ENCODE measurements around the gene ENPP7.

Gene ENPP7

DNA sequence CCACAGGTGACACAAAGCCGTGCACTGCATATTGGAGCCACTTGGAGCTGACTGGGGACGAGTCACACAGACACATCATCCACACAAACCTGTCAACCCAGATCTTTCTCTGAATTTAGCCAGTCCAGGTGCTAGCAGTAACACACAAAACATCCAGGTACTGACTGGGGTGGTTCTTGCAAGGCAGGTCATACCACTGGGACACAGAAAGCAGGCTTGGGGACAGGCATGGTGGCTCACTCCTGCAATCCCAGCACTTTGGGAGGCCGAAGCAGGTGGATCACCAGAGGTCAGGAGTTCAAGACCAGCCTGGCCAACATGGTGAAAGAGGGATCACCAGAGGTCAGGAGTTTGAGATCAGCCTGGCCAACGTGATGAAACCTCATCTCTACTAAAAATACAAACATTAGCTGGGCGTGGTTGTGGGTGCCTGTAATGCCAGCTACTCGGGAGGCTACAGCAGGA, 14.9 kb downstream of the ENPP7 start:
- no peak overlapping the region for H3K4me3 ChIP-seq (ENCODE audit: low read depth, low read length)
- no peak overlapping the region for H3K27ac ChIP-seq (ENCODE audit: extremely low read depth, low read depth, low read length)
- POLR2A ChIA-PET = interaction anchor here (1.2 to 1.6 kb wide), 2 partner anchors 47 to 94 kb away, joined by 3 to 4 read pairs; no protein-coding TSS in a partner anchor

DNA sequence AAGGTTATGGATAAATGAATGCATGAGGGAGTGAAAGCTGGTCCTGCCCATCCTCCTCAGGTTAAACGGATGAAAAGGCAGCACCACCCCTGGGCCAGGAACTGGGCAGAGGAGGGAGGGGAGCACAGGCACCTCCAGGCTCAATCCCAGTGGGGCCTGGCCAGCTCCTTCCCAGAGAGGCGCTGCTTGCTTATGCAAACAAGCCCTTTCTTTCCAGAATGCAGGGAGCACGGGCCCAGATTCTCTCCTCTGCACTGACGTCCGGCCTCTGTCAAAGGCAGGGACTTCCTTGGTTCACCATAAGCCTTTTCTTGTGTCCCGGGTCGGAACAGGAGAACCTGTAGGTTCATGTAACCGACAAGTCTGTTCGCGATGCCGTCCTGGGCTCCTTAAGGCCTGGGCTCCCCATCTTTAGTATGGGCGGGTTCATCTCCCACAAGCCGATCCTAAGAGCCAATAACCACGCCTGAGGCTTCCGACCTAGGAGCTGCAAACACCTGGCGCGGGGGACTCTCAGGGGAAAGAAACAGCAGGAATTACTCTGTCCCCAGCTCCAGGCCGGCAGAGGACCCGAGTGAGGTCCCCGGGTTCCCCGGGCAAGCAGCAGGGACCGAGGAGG, 16.3 kb downstream of the ENPP7 start:
- Histone ChIP-seq H3K4me1 (ENCODE audit: control insufficient read depth, insufficient read depth, low read length) (peaks cover 11% of the 10 kb centered on the region), H3K4me3 (ENCODE audit: low read depth, low read length) (no peak overlapping the region), H3K36me3 (ENCODE audit: control insufficient read depth in 2 of 2, insufficient read depth in 1 of 2, low read length in 2 of 2) (no peaks in the 10 kb centered on the region), H3K27ac (ENCODE audit: extremely low read depth, low read depth, low read length) (0 out of 2 replicates have a peak overlapping the region, but pooled peaks have one; percentile 22), H3K9me3 (ENCODE audit: control insufficient read depth, insufficient read depth, low read depth, low read length) (no peaks in the 10 kb centered on the region)
- CTCF ChIA-PET = interaction anchor here (0.6 to 3.8 kb wide), 23 partner anchors 7 to 1367 kb away, joined by 3 to 28 read pairs (median 4); partner anchors contain the start of gene CBX2
- POLR2A ChIA-PET = interaction anchor here (1.0 to 1.6 kb wide), 2 partner anchors 50 to 93 kb away, joined by 3 read pairs; no protein-coding TSS in a partner anchor
- no peak for TF ChIP-seq ZNF114 (tag by site-specific recombination; IDR thresholded peaks at IDR 0.05)
- no peak for TF ChIP-seq ZNF394 (tag by site-specific recombination; IDR thresholded peaks at IDR 0.05; ENCODE audit: borderline replicate concordance)
- no peak for TF ChIP-seq ZNF558 (tag by site-specific recombination; IDR thresholded peaks at IDR 0.05)
- no peak for TF ChIP-seq ZNF335 (tag by site-specific recombination; conservative IDR thresholded peaks at IDR 0.05)
- TF ChIP-seq ELK4 (IDR thresholded peaks at IDR 0.05; ENCODE audit: borderline replicate concordance, low read depth, low read length) = no peak
- TF ChIP-seq ZNF157 (tag by site-specific recombination; IDR thresholded peaks at IDR 0.05) = no peak
- no peak for TF ChIP-seq ZBTB10 (tag by site-specific recombination; IDR thresholded peaks at IDR 0.05)
- TF ChIP-seq ZNF175 (tag by site-specific recombination; IDR thresholded peaks at IDR 0.05) = no peak
- no peak for TF ChIP-seq REPIN1 (tag by site-specific recombination; IDR thresholded peaks at IDR 0.05; ENCODE audit: low read depth)
- no peak for TF ChIP-seq ZFP3 (tag by site-specific recombination; IDR thresholded peaks at IDR 0.05; ENCODE audit: low read depth)
- TF ChIP-seq ZNF776 (tag by site-specific recombination; IDR thresholded peaks at IDR 0.05; ENCODE audit: borderline replicate concordance) = no peak
- no peak for TF ChIP-seq ZNF2 (tag by site-specific recombination; IDR thresholded peaks at IDR 0.05)

More for the DNA sequence above, 14.9 kb downstream of the ENPP7 start:
- TF ChIP-seq GLI2 (tag by site-specific recombination; IDR thresholded peaks at IDR 0.05; ENCODE audit: borderline replicate concordance, low read depth) (no peak), RBAK (tag by site-specific recombination; IDR thresholded peaks at IDR 0.05) (no peak), ZSCAN4 (tag by site-specific recombination; IDR thresholded peaks at IDR 0.05) (no peak), ZNF580 (tag by site-specific recombination; IDR thresholded peaks at IDR 0.05) (no peak), ZNF558 (tag by site-specific recombination; IDR thresholded peaks at IDR 0.05) (no peak), ZNF423 (tag by site-specific recombination; IDR thresholded peaks at IDR 0.05) (no peak), ZNF112 (tag by site-specific recombination; IDR thresholded peaks at IDR 0.05) (no peak), KLF7 (tag by site-specific recombination; IDR thresholded peaks at IDR 0.05; ENCODE audit: borderline replicate concordance) (no peak), ZNF624 (tag by site-specific recombination; IDR thresholded peaks at IDR 0.05) (no peak), ZNF211 (tag by site-specific recombination; IDR thresholded peaks at IDR 0.05; ENCODE audit: low read depth) (no peak)
- TF ChIP-seq, protein P1, sequence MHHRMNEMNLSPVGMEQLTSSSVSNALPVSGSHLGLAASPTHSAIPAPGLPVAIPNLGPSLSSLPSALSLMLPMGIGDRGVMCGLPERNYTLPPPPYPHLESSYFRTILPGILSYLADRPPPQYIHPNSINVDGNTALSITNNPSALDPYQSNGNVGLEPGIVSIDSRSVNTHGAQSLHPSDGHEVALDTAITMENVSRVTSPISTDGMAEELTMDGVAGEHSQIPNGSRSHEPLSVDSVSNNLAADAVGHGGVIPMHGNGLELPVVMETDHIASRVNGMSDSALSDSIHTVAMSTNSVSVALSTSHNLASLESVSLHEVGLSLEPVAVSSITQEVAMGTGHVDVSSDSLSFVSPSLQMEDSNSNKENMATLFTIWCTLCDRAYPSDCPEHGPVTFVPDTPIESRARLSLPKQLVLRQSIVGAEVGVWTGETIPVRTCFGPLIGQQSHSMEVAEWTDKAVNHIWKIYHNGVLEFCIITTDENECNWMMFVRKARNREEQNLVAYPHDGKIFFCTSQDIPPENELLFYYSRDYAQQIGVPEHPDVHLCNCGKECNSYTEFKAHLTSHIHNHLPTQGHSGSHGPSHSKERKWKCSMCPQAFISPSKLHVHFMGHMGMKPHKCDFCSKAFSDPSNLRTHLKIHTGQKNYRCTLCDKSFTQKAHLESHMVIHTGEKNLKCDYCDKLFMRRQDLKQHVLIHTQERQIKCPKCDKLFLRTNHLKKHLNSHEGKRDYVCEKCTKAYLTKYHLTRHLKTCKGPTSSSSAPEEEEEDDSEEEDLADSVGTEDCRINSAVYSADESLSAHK (tag by site-specific recombination; IDR thresholded peaks at IDR 0.05) = no peak
- TF ChIP-seq, protein P2, sequence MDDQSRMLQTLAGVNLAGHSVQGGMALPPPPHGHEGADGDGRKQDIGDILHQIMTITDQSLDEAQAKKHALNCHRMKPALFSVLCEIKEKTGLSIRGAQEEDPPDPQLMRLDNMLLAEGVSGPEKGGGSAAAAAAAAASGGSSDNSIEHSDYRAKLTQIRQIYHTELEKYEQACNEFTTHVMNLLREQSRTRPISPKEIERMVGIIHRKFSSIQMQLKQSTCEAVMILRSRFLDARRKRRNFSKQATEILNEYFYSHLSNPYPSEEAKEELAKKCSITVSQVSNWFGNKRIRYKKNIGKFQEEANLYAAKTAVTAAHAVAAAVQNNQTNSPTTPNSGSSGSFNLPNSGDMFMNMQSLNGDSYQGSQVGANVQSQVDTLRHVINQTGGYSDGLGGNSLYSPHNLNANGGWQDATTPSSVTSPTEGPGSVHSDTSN (CRISPR knock-in tag; IDR thresholded peaks at IDR 0.05) = no peak
- H3K4me1 ChIP-seq (ENCODE audit: control insufficient read depth, insufficient read depth, low read length) = peaks cover 11% of the 10 kb centered on the region
- no peaks in the 10 kb centered on the region for H3K36me3 ChIP-seq (ENCODE audit: control insufficient read depth in 2 of 2, insufficient read depth in 1 of 2, low read length in 2 of 2)
- H3K9me3 ChIP-seq (ENCODE audit: control insufficient read depth, insufficient read depth, low read depth, low read length) = no peaks in the 10 kb centered on the region
- CTCF ChIA-PET = interaction anchor here (0.6 to 3.8 kb wide), 45 partner anchors 9 to 1728 kb away, joined by 3 to 28 read pairs (median 4); partner anchors contain the start of genes CBX2, CBX4 and CBX8

Measured in HEK293 (cell line).